ENCODE results near the gene C12orf43. TPM values are rescaled to one million over a fixed set of nuclear protein-coding genes. Genes with fewer than 3 reads are reported as not detected.

Gene C12orf43
- total RNA-seq, 1 donor from 2014 or later, result 12.8 TPM

GRCh38 chr12:121025442-121026226 is 9.3 kb upstream of the C12orf43 start:
- no peak overlapping the region for H2AFZ ChIP-seq (replicated peaks)
- H3K4me1 Mint-ChIP-seq, result no peaks in the 10 kb centered on the region
- H3K27ac Mint-ChIP-seq, result no peak overlapping the region
- DNase-seq (ENCODE audit: low spot score), result no peak
- no peak overlapping the region for H3K9ac ChIP-seq
- no peaks in the 10 kb centered on the region for H3K9me3 ChIP-seq (ENCODE audit: low read depth)
- H3K36me3 ChIP-seq, result no peaks in the 10 kb centered on the region
- no peaks in the 10 kb centered on the region for H3K36me3 Mint-ChIP-seq
- no peak overlapping the region for H3K4me3 Mint-ChIP-seq
- H3K4me3 ChIP-seq, result no peak overlapping the region
- peaks cover 4% of the 10 kb centered on the region for H3K27me3 Mint-ChIP-seq (ENCODE audit: insufficient read depth, low read depth)
- H3K27ac ChIP-seq, result no peak overlapping the region
- no peaks in the 10 kb centered on the region for H3K79me2 ChIP-seq (ENCODE audit: low read depth)
- no peaks in the 10 kb centered on the region for H3K9me3 Mint-ChIP-seq
- H4K20me1 ChIP-seq (ENCODE audit: low read depth), result no peaks in the 10 kb centered on the region
- TF ChIP-seq EZH2phosphoT487 (IDR thresholded peaks at IDR 0.05), result no peak
- TF ChIP-seq, protein P1, sequence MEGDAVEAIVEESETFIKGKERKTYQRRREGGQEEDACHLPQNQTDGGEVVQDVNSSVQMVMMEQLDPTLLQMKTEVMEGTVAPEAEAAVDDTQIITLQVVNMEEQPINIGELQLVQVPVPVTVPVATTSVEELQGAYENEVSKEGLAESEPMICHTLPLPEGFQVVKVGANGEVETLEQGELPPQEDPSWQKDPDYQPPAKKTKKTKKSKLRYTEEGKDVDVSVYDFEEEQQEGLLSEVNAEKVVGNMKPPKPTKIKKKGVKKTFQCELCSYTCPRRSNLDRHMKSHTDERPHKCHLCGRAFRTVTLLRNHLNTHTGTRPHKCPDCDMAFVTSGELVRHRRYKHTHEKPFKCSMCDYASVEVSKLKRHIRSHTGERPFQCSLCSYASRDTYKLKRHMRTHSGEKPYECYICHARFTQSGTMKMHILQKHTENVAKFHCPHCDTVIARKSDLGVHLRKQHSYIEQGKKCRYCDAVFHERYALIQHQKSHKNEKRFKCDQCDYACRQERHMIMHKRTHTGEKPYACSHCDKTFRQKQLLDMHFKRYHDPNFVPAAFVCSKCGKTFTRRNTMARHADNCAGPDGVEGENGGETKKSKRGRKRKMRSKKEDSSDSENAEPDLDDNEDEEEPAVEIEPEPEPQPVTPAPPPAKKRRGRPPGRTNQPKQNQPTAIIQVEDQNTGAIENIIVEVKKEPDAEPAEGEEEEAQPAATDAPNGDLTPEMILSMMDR (IDR thresholded peaks at IDR 0.05), result no peak
- TF ChIP-seq EZH2 (IDR thresholded peaks at IDR 0.05), result no peak
- H3F3A ChIP-seq (ENCODE audit: low read depth), result peaks cover 3% of the 10 kb centered on the region
- H3K4me2 ChIP-seq, result no peak overlapping the region
- no peaks in the 10 kb centered on the region for H3K27me3 ChIP-seq
- no peaks in the 10 kb centered on the region for H3K4me1 ChIP-seq

DNA sequence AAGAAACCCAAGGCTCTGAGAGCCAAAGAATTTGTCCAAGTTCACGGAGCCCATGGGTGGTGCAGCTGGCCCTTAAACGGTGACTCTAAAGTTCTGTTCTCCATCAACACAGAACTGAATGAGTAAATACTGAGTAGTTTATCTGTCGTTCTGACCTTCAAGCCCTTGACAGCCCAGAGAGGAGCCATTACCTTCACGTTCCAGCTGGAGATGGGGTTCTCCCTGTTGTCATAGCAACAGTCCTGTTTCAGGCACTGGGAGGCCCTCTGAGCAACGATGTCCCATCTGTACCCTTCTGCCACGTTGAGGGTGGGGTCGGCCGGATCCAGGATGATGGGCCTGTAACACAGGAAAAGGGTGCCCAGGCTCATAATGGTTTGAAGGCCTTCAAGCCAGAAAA is 7.5 kb upstream of the C12orf43 start:
- Mint-ChIP-seq H3K4me3 (no peak overlapping the region), H3K9me3 (no peaks in the 10 kb centered on the region), H3K27ac (no peak overlapping the region), H3K36me3 (no peaks in the 10 kb centered on the region), H3K4me1 (no peaks in the 10 kb centered on the region), H3K27me3 (ENCODE audit: insufficient read depth, low read depth) (peaks cover 6% of the 10 kb centered on the region)
- Histone ChIP-seq H3K27ac (no peak overlapping the region), H3F3A (ENCODE audit: low read depth) (peaks cover 3% of the 10 kb centered on the region), H3K9ac (no peak overlapping the region), H3K4me3 (no peak overlapping the region), H3K79me2 (ENCODE audit: low read depth) (no peaks in the 10 kb centered on the region), H2AFZ (replicated peaks) (no peak overlapping the region), H4K20me1 (ENCODE audit: low read depth) (no peaks in the 10 kb centered on the region), H3K4me1 (no peaks in the 10 kb centered on the region), H3K9me3 (ENCODE audit: low read depth) (no peaks in the 10 kb centered on the region), H3K27me3 (no peaks in the 10 kb centered on the region), H3K36me3 (no peaks in the 10 kb centered on the region), H3K4me2 (no peak overlapping the region)
- TF ChIP-seq, protein P1 (IDR thresholded peaks at IDR 0.05), result no peak
- TF ChIP-seq EZH2phosphoT487 (IDR thresholded peaks at IDR 0.05), result no peak
- no peak for TF ChIP-seq EZH2 (IDR thresholded peaks at IDR 0.05)
- no peak for DNase-seq (ENCODE audit: low spot score)

GRCh38 chr12:121022713-121023112 is 6.4 kb upstream of the C12orf43 start:
- no peak overlapping the region for H3K4me2 ChIP-seq
- H3K9ac ChIP-seq, result no peak overlapping the region
- Mint-ChIP-seq H3K27ac (peak overlapping the region; percentile 11), H3K27me3 (ENCODE audit: insufficient read depth, low read depth) (peaks cover 11% of the 10 kb centered on the region), H3K4me3 (no peak overlapping the region), H3K36me3 (no peaks in the 10 kb centered on the region), H3K4me1 (no peaks in the 10 kb centered on the region), H3K9me3 (no peaks in the 10 kb centered on the region)
- H3K36me3 ChIP-seq, result no peaks in the 10 kb centered on the region
- no peak overlapping the region for H2AFZ ChIP-seq (replicated peaks)
- no peaks in the 10 kb centered on the region for H3K27me3 ChIP-seq
- no peaks in the 10 kb centered on the region for H3K4me1 ChIP-seq
- H3K27ac ChIP-seq, result no peak overlapping the region
- H3F3A ChIP-seq (ENCODE audit: low read depth), result no peaks in the 10 kb centered on the region
- H3K9me3 ChIP-seq (ENCODE audit: low read depth), result no peaks in the 10 kb centered on the region
- no peak overlapping the region for H3K4me3 ChIP-seq
- DNase-seq (ENCODE audit: low spot score), result no peak
- no peaks in the 10 kb centered on the region for H3K79me2 ChIP-seq (ENCODE audit: low read depth)
- TF ChIP-seq EZH2phosphoT487 (IDR thresholded peaks at IDR 0.05), result no peak
- TF ChIP-seq EZH2 (IDR thresholded peaks at IDR 0.05), result no peak
- TF ChIP-seq, protein P1 (IDR thresholded peaks at IDR 0.05), result no peak
- H4K20me1 ChIP-seq (ENCODE audit: low read depth), result no peaks in the 10 kb centered on the region
